Measurements from ENCODE around the gene TRIP13. TPM values are rescaled to one million over a fixed set of nuclear protein-coding genes. Genes with fewer than 3 reads are reported as not detected.
A peak's percentile ranks its signal among the peaks of the same experiment; 100 is the strongest.

The TRIP13 gene
- total RNA-seq, 1 experiment from 2014 or later = 82.0 TPM

GRCh38 chr5:947626-948471 lies 55.2 kb downstream of the TRIP13 start:
- no peak for DNase-seq
- H3K27me3 ChIP-seq = no peaks in the 10 kb centered on the region
- peaks cover 13% of the 10 kb centered on the region for H3K9me3 ChIP-seq
- H3K36me3 ChIP-seq = no peaks in the 10 kb centered on the region
- H3K4me3 ChIP-seq = no peak overlapping the region

- DNase-seq = no peak
- Histone ChIP-seq H3K9me3 (peaks cover 13% of the 10 kb centered on the region), H3K27me3 (no peaks in the 10 kb centered on the region), H3K36me3 (no peaks in the 10 kb centered on the region), H3K4me3 (no peak overlapping the region)
These were observed 56.0 kb downstream of the TRIP13 start for GRCh38 chr5:948472-949274.

GRCh38 chr5:949275-949543 lies 56.5 kb downstream of the TRIP13 start:
- Histone ChIP-seq H3K9me3 (peaks cover 13% of the 10 kb centered on the region), H3K27me3 (no peaks in the 10 kb centered on the region), H3K36me3 (no peaks in the 10 kb centered on the region), H3K4me3 (no peak overlapping the region)
- no peak for DNase-seq

- peaks cover 13% of the 10 kb centered on the region for H3K9me3 ChIP-seq
- DNase-seq = no peak
- no peak overlapping the region for H3K4me3 ChIP-seq
- H3K36me3 ChIP-seq = no peaks in the 10 kb centered on the region
- no peaks in the 10 kb centered on the region for H3K27me3 ChIP-seq
These were observed 57.3 kb downstream of the TRIP13 start for GRCh38 chr5:949815-950560.

GRCh38 chr5:951940-952596 lies 59.4 kb downstream of the TRIP13 start:
- Histone ChIP-seq H3K27me3 (no peaks in the 10 kb centered on the region), H3K4me3 (no peak overlapping the region), H3K36me3 (no peaks in the 10 kb centered on the region), H3K9me3 (peaks cover 13% of the 10 kb centered on the region)
- no peak for DNase-seq

- H3K36me3 ChIP-seq = no peaks in the 10 kb centered on the region
- H3K4me3 ChIP-seq = no peak overlapping the region
- H3K27me3 ChIP-seq = no peaks in the 10 kb centered on the region
- peaks cover 13% of the 10 kb centered on the region for H3K9me3 ChIP-seq
- no peak for DNase-seq
These were observed 60.0 kb downstream of the TRIP13 start for GRCh38 chr5:952597-953271.

- Histone ChIP-seq H3K27me3 (no peaks in the 10 kb centered on the region), H3K36me3 (no peaks in the 10 kb centered on the region), H3K9me3 (peaks cover 13% of the 10 kb centered on the region), H3K4me3 (no peak overlapping the region)
- no peak for DNase-seq
These were observed 61.1 kb downstream of the TRIP13 start for GRCh38 chr5:953535-954449.

GRCh38 chr5:955886-956761 lies 63.4 kb downstream of the TRIP13 start:
- H3K36me3 ChIP-seq = no peaks in the 10 kb centered on the region
- no peak for DNase-seq

GRCh38 chr5:956941-957747 lies 64.5 kb downstream of the TRIP13 start:
- no peaks in the 10 kb centered on the region for H3K9me3 ChIP-seq
- no peaks in the 10 kb centered on the region for H3K27me3 ChIP-seq
- H3K4me3 ChIP-seq = no peak overlapping the region
- no peaks in the 10 kb centered on the region for H3K36me3 ChIP-seq
- DNase-seq = peak; percentile 96

More at GRCh38 chr5:955886-956761, 63.4 kb downstream of the TRIP13 start:
- no peak overlapping the region for H3K4me3 ChIP-seq
- H3K27me3 ChIP-seq = no peaks in the 10 kb centered on the region
- no peaks in the 10 kb centered on the region; the same call in none of the 2 replicates for H3K9me3 ChIP-seq

- Histone ChIP-seq H3K27me3 (no peaks in the 10 kb centered on the region), H3K9me3 (no peaks in the 10 kb centered on the region), H3K4me3 (no peak overlapping the region), H3K36me3 (no peaks in the 10 kb centered on the region)
- DNase-seq = no peak
These were observed 65.2 kb downstream of the TRIP13 start for GRCh38 chr5:957748-958485.

- peak; percentile 99 for DNase-seq
- Histone ChIP-seq H3K9me3 (no peaks in the 10 kb centered on the region), H3K27me3 (no peaks in the 10 kb centered on the region), H3K36me3 (no peaks in the 10 kb centered on the region), H3K4me3 (no peak overlapping the region)
These were observed 66.3 kb downstream of the TRIP13 start for GRCh38 chr5:958701-959571.

Measured in MG63 (cell line).